Activated effector memory CD4-positive, alpha-beta T cell treated with anti-CD3 and anti-CD28 coated beads, Interleukin-2, amount 50 U/mL, for 16 hours (primary cell): ENCODE measurements around the gene NPAS3.

Experiments
- DNase-seq: peaks from one replicate; pipeline ENCODE4 v3.0.0-alpha.2; 2020

NPAS3 gene

GRCh38 chr14:33393895-33394368 lies 455.3 kb downstream of the NPAS3 start:
- no peak for DNase-seq

GRCh38 chr14:33401311-33401710 lies 462.6 kb downstream of the NPAS3 start:
- no peak for DNase-seq

GRCh38 chr14:33402604-33403003 lies 463.9 kb downstream of the NPAS3 start:
- no peak for DNase-seq

- no peak for DNase-seq
Measured at GRCh38 chr14:33404054-33404453, 465.4 kb downstream of the NPAS3 start.

GRCh38 chr14:33404964-33405574 lies 466.4 kb downstream of the NPAS3 start:
- no peak for DNase-seq

- DNase-seq: no peak
Measured at GRCh38 chr14:33406766-33407165, 468.1 kb downstream of the NPAS3 start.

GRCh38 chr14:33408291-33408690 lies 469.6 kb downstream of the NPAS3 start:
- no peak for DNase-seq

GRCh38 chr14:33412450-33412849 lies 473.8 kb downstream of the NPAS3 start:
- DNase-seq: no peak

GRCh38 chr14:33413381-33413780 lies 474.7 kb downstream of the NPAS3 start:
- DNase-seq: no peak

- no peak for DNase-seq
Measured at GRCh38 chr14:33414041-33414440, 475.4 kb downstream of the NPAS3 start.

GRCh38 chr14:33420051-33420627 lies 481.5 kb downstream of the NPAS3 start:
- no peak for DNase-seq

- DNase-seq: no peak
Measured at GRCh38 chr14:33430414-33431035, 491.8 kb downstream of the NPAS3 start.

GRCh38 chr14:33432407-33433023 lies 493.8 kb downstream of the NPAS3 start:
- DNase-seq: no peak

GRCh38 chr14:33433396-33433795 lies 494.7 kb downstream of the NPAS3 start:
- DNase-seq: no peak

GRCh38 chr14:33435911-33436689 lies 497.4 kb downstream of the NPAS3 start:
- no peak for DNase-seq

GRCh38 chr14:33441633-33442032 lies 503.0 kb downstream of the NPAS3 start:
- DNase-seq: no peak

- DNase-seq: no peak
Measured at GRCh38 chr14:33444136-33444535, 505.5 kb downstream of the NPAS3 start.

GRCh38 chr14:33449268-33449667 lies 510.6 kb downstream of the NPAS3 start:
- no peak for DNase-seq

- no peak for DNase-seq
Measured at GRCh38 chr14:33449703-33450395, 511.2 kb downstream of the NPAS3 start.

- DNase-seq: no peak
Measured at GRCh38 chr14:33450416-33450815, 511.7 kb downstream of the NPAS3 start.

GRCh38 chr14:33451211-33451610 lies 512.5 kb downstream of the NPAS3 start:
- DNase-seq: no peak

GRCh38 chr14:33452995-33453394 lies 514.3 kb downstream of the NPAS3 start:
- DNase-seq: no peak
